Neural cell (in vitro differentiated cells): Measurements from ENCODE around the gene VPS54. TPM values are rescaled to one million over a fixed set of nuclear protein-coding genes. Genes with fewer than 3 reads are reported as not detected.
A peak's percentile ranks its signal among the peaks of the same experiment; 100 is the strongest.

ENCODE experiments used
- H2AFZ ChIP-seq: fragments of 200-600, 300-800 bp; sonication (generic), shearing (Covaris generic); 2 replicates; pipeline ENCODE4 v1.6.0; 2014; ENCODE audit warnings: low read depth, mild to moderate bottlenecking, antibody characterized with exemption, low read length, moderate library complexity
- H3F3A ChIP-seq: fragments of 200-600 bp; shearing (Covaris generic); 2 replicates; pipeline ENCODE4 v1.6.1; 2016; ENCODE audit warnings: mild to moderate bottlenecking, moderate library complexity, mixed read lengths, antibody characterized with exemption, low read length; ENCODE audit not compliant: insufficient read depth, poor library complexity, severe bottlenecking
- H3K27ac ChIP-seq: fragments of 200-600, 300-800 bp; sonication (generic), shearing (Covaris generic); 2 replicates; pipeline ENCODE4 v1.5.1; 2014; ENCODE audit warnings: mild to moderate bottlenecking, low read length, moderate library complexity
- H3K27me3 ChIP-seq: fragments of 300-800, 200-600 bp; sonication (generic), shearing (Covaris generic); 2 replicates; pipeline ENCODE4 v1.6.0; 2014; ENCODE audit warnings: mild to moderate bottlenecking, low read depth, low read length, moderate library complexity; ENCODE audit not compliant: insufficient read depth
- H3K36me3 ChIP-seq: fragments of 300-800, 200-600 bp; sonication (generic), shearing (Covaris generic); 2 replicates; pipeline ENCODE4 v1.5.1; 2014; ENCODE audit warnings: mild to moderate bottlenecking, antibody characterized with exemption, low read length, moderate library complexity; ENCODE audit not compliant: insufficient read depth
- H3K4me2 ChIP-seq: fragments of 300-800, 200-600 bp; sonication (generic), shearing (Covaris generic); 2 replicates; pipeline ENCODE4 v1.6.0; 2014; ENCODE audit warnings: mild to moderate bottlenecking, low read length
- H3K4me3 ChIP-seq: fragments of 300-800, 200-600 bp; sonication (generic), shearing (Covaris generic); 2 replicates; pipeline ENCODE4 v1.5.1; 2014; ENCODE audit warnings: mild to moderate bottlenecking, low read length, moderate library complexity
- H3K79me2 ChIP-seq: fragments of 200-600 bp; shearing (Covaris generic); replicated peaks from 2 replicates; pipeline ENCODE4 v1.6.0; 2014; ENCODE audit warnings: mild to moderate bottlenecking, low read length, moderate library complexity; ENCODE audit not compliant: insufficient read depth
- H3K9ac ChIP-seq: fragments of 300-800, 200-600 bp; sonication (generic), shearing (Covaris generic); 2 replicates; pipeline ENCODE4 v1.6.1; 2016; ENCODE audit warnings: mild to moderate bottlenecking, low read length, mixed read lengths
- H3K9me2 ChIP-seq: fragments of 200-600 bp; shearing (Covaris generic); 2 replicates; pipeline ENCODE4 v1.6.1; 2016; ENCODE audit warnings: mild to moderate bottlenecking, low read length, mixed read lengths; ENCODE audit not compliant: insufficient read depth
- H3K9me3 ChIP-seq: fragments of 200-600, 300-800 bp; sonication (generic), shearing (Covaris generic); 2 replicates; pipeline ENCODE4 v1.6.1; 2016; ENCODE audit warnings: mild to moderate bottlenecking, mixed run types, low read length, moderate library complexity, mixed read lengths
- H4K20me1 ChIP-seq: fragments of 200-600 bp; shearing (Covaris generic); 2 replicates; pipeline ENCODE4 v1.6.1; 2016; ENCODE audit warnings: mild to moderate bottlenecking, mixed run types; ENCODE audit not compliant: insufficient read depth
- CTCF ChIP-seq: fragments of 450-650 bp; IDR thresholded peaks from 2 replicates; pipeline ENCODE4 v1.5.1; 2014; ENCODE audit warnings: antibody characterized with exemption, mild to moderate bottlenecking, moderate library complexity; ENCODE audit not compliant: poor library complexity, severe bottlenecking
- EP300 ChIP-seq: fragments of 450-650 bp; conservative IDR thresholded peaks from 2 replicates; pipeline ENCODE4 v1.6.1; 2014; ENCODE audit warnings: antibody characterized with exemption, mild to moderate bottlenecking, moderate library complexity; ENCODE audit not compliant: poor library complexity, severe bottlenecking
- EZH2 ChIP-seq: fragments of 200-600, 300-800 bp; shearing (Covaris generic), sonication (generic); IDR thresholded peaks from 2 replicates; pipeline ENCODE4 v1.6.1; 2014; ENCODE audit warnings: antibody characterized with exemption, low read length, borderline replicate concordance, mild to moderate bottlenecking; ENCODE audit not compliant: insufficient read depth, poor library complexity, severe bottlenecking
- MXI1 ChIP-seq: fragments of 450-650 bp; conservative IDR thresholded peaks from 2 replicates; pipeline ENCODE4 v1.6.1; 2014; ENCODE audit warnings: antibody characterized with exemption, mild to moderate bottlenecking; ENCODE audit not compliant: poor library complexity, severe bottlenecking
- POLR2AphosphoS5 ChIP-seq: IDR thresholded peaks from 2 replicates; pipeline ENCODE4 v1.6.1; 2012
- RAD21 ChIP-seq: fragments of 450-650 bp; conservative IDR thresholded peaks from 2 replicates; pipeline ENCODE4 v1.6.1; 2014; ENCODE audit warnings: antibody characterized with exemption, mild to moderate bottlenecking, moderate library complexity
- REST ChIP-seq: IDR thresholded peaks from 2 replicates; pipeline ENCODE4 v1.6.1; 2012; ENCODE audit warnings: borderline replicate concordance
- SMC3 ChIP-seq: fragments of 450-650 bp; conservative IDR thresholded peaks from 2 replicates; pipeline ENCODE4 v1.6.1; 2014; ENCODE audit warnings: antibody characterized with exemption, mild to moderate bottlenecking, moderate library complexity; ENCODE audit not compliant: poor library complexity
- TAF1 ChIP-seq: IDR thresholded peaks from 2 replicates; pipeline ENCODE4 v1.6.1; 2012; ENCODE audit warnings: low read depth
- polyA plus RNA-seq: library from polyadenylated mRNA; depleted of rRNA; stranded (reverse); fragments of >200 nt; gene quantifications from 2 replicates; pipeline ENCODE4 v1.2.3, GENCODE V29; 2014

VPS54 gene
- polyA plus RNA-seq, 1 donor from 2014 or later, result 34.2 TPM

- Histone ChIP-seq H4K20me1 (no peaks in the 10 kb centered on the region), H3K9ac (no peak overlapping the region), H3K9me3 (no peaks in the 10 kb centered on the region), H3K4me3 (no peak overlapping the region), H2AFZ (no peak overlapping the region), H3K4me2 (no peak overlapping the region), H3K27ac (no peak overlapping the region), H3K27me3 (no peaks in the 10 kb centered on the region), H3K79me2 (no peaks in the 10 kb centered on the region), H3F3A (no peaks in the 10 kb centered on the region), H3K9me2 (no peaks in the 10 kb centered on the region), H3K36me3 (no peaks in the 10 kb centered on the region)
- TF ChIP-seq POLR2AphosphoS5 (no peak), CTCF (peak; percentile 89), RAD21 (peak; percentile 91), REST (no peak), EP300 (no peak), SMC3 (peak; percentile 86)
Observed at GRCh38 chr2:64049633-64050220, 30.5 kb upstream of the VPS54 start.

- H3F3A ChIP-seq, result no peaks in the 10 kb centered on the region
- H3K79me2 ChIP-seq, result no peaks in the 10 kb centered on the region
- no peaks in the 10 kb centered on the region for H3K27me3 ChIP-seq
- H3K36me3 ChIP-seq, result no peaks in the 10 kb centered on the region
- H3K9me3 ChIP-seq, result no peaks in the 10 kb centered on the region
- H3K27ac ChIP-seq, result no peak overlapping the region
- H3K4me3 ChIP-seq, result no peak overlapping the region
- H3K9me2 ChIP-seq, result no peaks in the 10 kb centered on the region
- no peaks in the 10 kb centered on the region for H4K20me1 ChIP-seq
- H3K9ac ChIP-seq, result no peak overlapping the region
- H2AFZ ChIP-seq, result no peak overlapping the region
- no peak overlapping the region for H3K4me2 ChIP-seq
- TF ChIP-seq REST (no peak), MXI1 (no peak), TAF1 (no peak), CTCF (no peak), RAD21 (no peak), EP300 (no peak), SMC3 (no peak), EZH2 (no peak), POLR2AphosphoS5 (no peak)
Observed at GRCh38 chr2:64045938-64046337, 26.7 kb upstream of the VPS54 start.
